Hepatocyte (in vitro differentiated cells): ENCODE results near the gene FBXO38. TPM values are rescaled to one million over a fixed set of nuclear protein-coding genes. Genes with fewer than 3 reads are reported as not detected.
A peak's percentile ranks its signal among the peaks of the same experiment; 100 is the strongest.

ENCODE experiments used
- DNase-seq: peaks from one replicate; pipeline ENCODE4 v3.0.0-alpha.2; 2016; ENCODE audit warnings: low spot score
- H2AFZ ChIP-seq: fragments of 200-600 bp; sonication (generic); 2 replicates; pipeline ENCODE4 v1.6.0; 2016; ENCODE audit warnings: antibody characterized with exemption, mild to moderate bottlenecking
- H3K27ac ChIP-seq: fragments of 200-600 bp; sonication (generic); 2 replicates; pipeline ENCODE4 v1.5.1; 2016; ENCODE audit warnings: mild to moderate bottlenecking
- H3K27me3 ChIP-seq: fragments of 200-600 bp; sonication (generic); 2 replicates; pipeline ENCODE4 v1.6.1; 2016
- H3K36me3 ChIP-seq: fragments of 200-600 bp; sonication (generic); replicated peaks from 2 replicates; pipeline ENCODE4 v1.5.1; 2016; ENCODE audit warnings: low read depth; ENCODE audit not compliant: insufficient read depth
- H3K4me1 ChIP-seq: fragments of 200-600 bp; sonication (generic); 2 replicates; pipeline ENCODE4 v1.5.1; 2016; ENCODE audit warnings: mild to moderate bottlenecking, moderate library complexity; ENCODE audit not compliant: insufficient read depth
- H3K4me2 ChIP-seq: fragments of 200-600 bp; sonication (generic); 2 replicates; pipeline ENCODE4 v1.6.0; 2016
- H3K4me3 ChIP-seq: fragments of 200-600 bp; sonication (generic); 2 replicates; pipeline ENCODE4 v1.5.1; 2016; ENCODE audit warnings: mild to moderate bottlenecking
- H3K79me2 ChIP-seq: fragments of 200-600 bp; sonication (generic); 2 replicates; pipeline ENCODE4 v1.6.0; 2017; ENCODE audit warnings: mild to moderate bottlenecking
- H3K9me2 ChIP-seq: fragments of 200-600 bp; sonication (generic); replicated peaks from 2 replicates; pipeline ENCODE4 v1.6.0; 2017; ENCODE audit warnings: mild to moderate bottlenecking; ENCODE audit not compliant: insufficient read depth
- H3K9me3 ChIP-seq: fragments of 200-600 bp; sonication (generic); 2 replicates; pipeline ENCODE4 v1.5.1; 2016; ENCODE audit warnings: low read depth, mild to moderate bottlenecking
- H4K20me1 ChIP-seq: fragments of 200-600 bp; sonication (generic); 2 replicates; pipeline ENCODE4 v1.6.0; 2016; ENCODE audit warnings: mild to moderate bottlenecking; ENCODE audit not compliant: insufficient read depth, poor library complexity, severe bottlenecking
- EZH2 ChIP-seq: fragments of 200-600 bp; sonication (generic); IDR thresholded peaks from 2 replicates; pipeline ENCODE4 v1.6.1; 2016; ENCODE audit warnings: antibody characterized with exemption, mild to moderate bottlenecking, borderline replicate concordance
- EZH2phosphoT487 ChIP-seq: fragments of 200-600 bp; sonication (generic); IDR thresholded peaks from one replicate; pipeline ENCODE4 v1.6.1; 2018; ENCODE audit warnings: antibody characterized with exemption, mild to moderate bottlenecking, low read depth, moderate library complexity; ENCODE audit not compliant: unreplicated experiment, severe bottlenecking
- WGBS: methylation state at CpG from one replicate; pipeline ENCODE4 v1.1.6; 2016; ENCODE audit warnings: low lambda C conversion rate; ENCODE audit errors: missing lambda C conversion rate; 5-methylcytosine and 5-hydroxymethylcytosine counted together
- polyA plus RNA-seq: library from polyadenylated mRNA; unstranded; fragments of >200 nt; fragmentation: Nextera tagmentation; extraction: Ambion mirVana; gene quantifications from 2 replicates; pipeline ENCODE4 v1.2.1, GENCODE V29; 2016
- total RNA-seq: library from RNA; depleted of rRNA; stranded (reverse); fragments of >200 nt; gene quantifications from 2 replicates; pipeline ENCODE4 v1.2.3, GENCODE V29; 2014
- TF ChIP-seq, protein P1 (sequence below): fragments of 200-600 bp; sonication (generic); IDR thresholded peaks from 2 replicates; pipeline ENCODE4 v1.5.1; 2016; ENCODE audit warnings: antibody characterized with exemption, mild to moderate bottlenecking; ENCODE audit not compliant: poor library complexity

FBXO38 gene
- total and polyA plus RNA-seq, 2 experiments from 2014 or later, result 17.9 to 48.1 TPM

DNA sequence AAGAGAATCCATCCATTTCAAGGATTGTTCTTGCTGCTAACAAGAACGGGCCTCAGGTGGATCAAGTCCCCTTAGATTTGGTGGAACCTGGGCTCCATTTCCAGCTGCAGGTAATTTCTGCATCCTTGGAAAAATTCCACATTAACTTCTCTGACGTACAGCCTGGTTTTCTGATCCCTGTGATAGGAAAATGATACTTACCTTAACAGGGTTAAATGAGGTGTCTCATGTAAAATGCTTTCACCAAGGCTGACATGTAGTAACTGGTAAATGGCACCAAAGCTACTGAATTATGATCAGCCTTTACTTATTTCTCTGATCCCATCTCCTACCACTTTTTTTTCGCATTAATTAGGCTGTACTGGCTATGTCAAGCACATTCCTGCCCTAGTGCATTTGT lies 93.7 kb downstream of the FBXO38 start:
- no peak for DNase-seq
- Histone ChIP-seq H3K79me2 (no peaks in the 10 kb centered on the region), H2AFZ (no peak overlapping the region), H3K27me3 (no peaks in the 10 kb centered on the region), H3K9me3 (no peaks in the 10 kb centered on the region), H3K4me1 (no peaks in the 10 kb centered on the region), H3K36me3 (no peaks in the 10 kb centered on the region), H3K4me2 (no peak overlapping the region), H3K4me3 (no peak overlapping the region), H4K20me1 (no peaks in the 10 kb centered on the region), H3K9me2 (no peaks in the 10 kb centered on the region), H3K27ac (no peak overlapping the region)
- TF ChIP-seq, protein P1, sequence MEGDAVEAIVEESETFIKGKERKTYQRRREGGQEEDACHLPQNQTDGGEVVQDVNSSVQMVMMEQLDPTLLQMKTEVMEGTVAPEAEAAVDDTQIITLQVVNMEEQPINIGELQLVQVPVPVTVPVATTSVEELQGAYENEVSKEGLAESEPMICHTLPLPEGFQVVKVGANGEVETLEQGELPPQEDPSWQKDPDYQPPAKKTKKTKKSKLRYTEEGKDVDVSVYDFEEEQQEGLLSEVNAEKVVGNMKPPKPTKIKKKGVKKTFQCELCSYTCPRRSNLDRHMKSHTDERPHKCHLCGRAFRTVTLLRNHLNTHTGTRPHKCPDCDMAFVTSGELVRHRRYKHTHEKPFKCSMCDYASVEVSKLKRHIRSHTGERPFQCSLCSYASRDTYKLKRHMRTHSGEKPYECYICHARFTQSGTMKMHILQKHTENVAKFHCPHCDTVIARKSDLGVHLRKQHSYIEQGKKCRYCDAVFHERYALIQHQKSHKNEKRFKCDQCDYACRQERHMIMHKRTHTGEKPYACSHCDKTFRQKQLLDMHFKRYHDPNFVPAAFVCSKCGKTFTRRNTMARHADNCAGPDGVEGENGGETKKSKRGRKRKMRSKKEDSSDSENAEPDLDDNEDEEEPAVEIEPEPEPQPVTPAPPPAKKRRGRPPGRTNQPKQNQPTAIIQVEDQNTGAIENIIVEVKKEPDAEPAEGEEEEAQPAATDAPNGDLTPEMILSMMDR, result no peak
- 77% methylated on average over 3 of the region's 3 CpGs for WGBS

DNA sequence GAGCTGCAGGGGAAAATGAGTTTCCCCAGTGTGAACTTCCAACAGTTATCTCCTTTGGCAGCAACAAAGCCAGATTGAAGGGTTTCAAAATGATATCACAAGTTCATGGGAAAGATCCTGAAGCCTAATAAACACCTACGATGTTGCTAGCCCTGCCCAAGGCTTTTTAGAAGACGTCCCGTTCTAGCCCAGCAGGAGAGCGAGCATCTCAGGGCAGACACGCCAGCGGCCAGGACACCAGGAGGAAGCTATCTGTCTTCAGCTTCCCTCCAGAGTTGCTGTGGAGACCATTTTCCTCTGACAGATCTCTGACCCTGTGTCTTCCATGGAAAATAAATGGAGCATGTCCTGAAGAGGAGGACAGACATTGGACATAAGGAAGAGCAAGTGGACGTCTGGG lies 98.4 kb downstream of the FBXO38 start:
- Histone ChIP-seq H3K36me3 (no peaks in the 10 kb centered on the region), H3K27me3 (peaks cover 5% of the 10 kb centered on the region), H3K27ac (no peak overlapping the region), H3K4me1 (no peaks in the 10 kb centered on the region), H3K4me2 (no peak overlapping the region), H3K9me2 (no peaks in the 10 kb centered on the region), H2AFZ (no peak overlapping the region), H3K79me2 (no peaks in the 10 kb centered on the region), H4K20me1 (no peaks in the 10 kb centered on the region), H3K9me3 (no peaks in the 10 kb centered on the region), H3K4me3 (no peak overlapping the region)
- TF ChIP-seq, protein P1, result no peak
- no peak for TF ChIP-seq EZH2phosphoT487
- no peak for TF ChIP-seq EZH2
- 76% methylated on average over 7 of the region's 7 CpGs for WGBS
- DNase-seq, result no peak

DNA sequence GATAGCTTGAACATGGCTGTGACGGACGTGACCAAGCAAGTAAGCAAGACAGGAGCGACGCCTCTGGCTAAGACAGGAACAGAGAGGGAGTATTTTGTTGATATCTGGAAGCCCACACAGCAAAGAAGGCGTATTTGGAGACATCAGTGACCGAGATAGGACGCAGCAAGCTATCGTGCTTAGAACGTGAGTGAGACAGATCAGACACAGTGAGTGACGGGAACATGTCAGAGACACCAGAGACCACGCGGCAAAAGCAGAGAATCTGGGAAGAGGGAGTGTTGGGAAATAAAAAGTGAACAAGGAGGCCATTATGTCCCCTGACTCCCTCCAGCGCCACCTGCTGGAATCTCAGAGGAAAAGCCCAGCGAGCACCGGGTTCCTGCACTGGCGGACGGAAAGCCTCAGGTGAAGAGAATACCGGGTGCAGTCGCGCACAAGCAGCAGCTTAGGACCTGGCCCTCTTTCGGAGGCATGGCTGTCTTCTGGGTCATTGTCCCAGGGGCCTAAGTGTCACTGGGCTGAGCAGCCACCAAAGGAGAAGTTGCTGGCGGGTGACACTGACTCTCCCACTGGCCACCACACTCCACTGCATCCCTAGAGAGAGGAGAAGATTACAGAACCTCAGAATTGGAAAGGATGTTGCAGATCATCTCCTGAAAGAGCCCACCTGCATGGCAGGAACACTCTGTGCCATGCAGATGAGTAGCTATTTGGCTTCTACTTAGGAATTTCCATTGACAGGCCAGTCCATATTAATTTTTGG lies 99.1 kb downstream of the FBXO38 start:
- Histone ChIP-seq H3K4me2 (no peak overlapping the region), H3K27ac (no peak overlapping the region), H3K9me3 (no peaks in the 10 kb centered on the region), H3K4me3 (no peak overlapping the region), H4K20me1 (no peaks in the 10 kb centered on the region), H3K4me1 (no peaks in the 10 kb centered on the region), H3K36me3 (no peaks in the 10 kb centered on the region), H3K9me2 (no peaks in the 10 kb centered on the region), H3K79me2 (no peaks in the 10 kb centered on the region), H3K27me3 (peaks cover 9% of the 10 kb centered on the region), H2AFZ (no peak overlapping the region)
- WGBS, result 57% methylated on average over 22 of the region's 22 CpGs
- peak; percentile 51 for DNase-seq
- TF ChIP-seq, protein P1, result peak; percentile 48
- no peak for TF ChIP-seq EZH2
- TF ChIP-seq EZH2phosphoT487, result no peak
